GM10847 (cell line): ENCODE measurements around the gene SPATA31C2.
"Not testable (repeated sequence)": the region's sequence is repeated elsewhere in the genome, so short reads cannot be mapped to it uniquely, and the experiment has no call there.

Experiments
- POLR2A ChIP-seq: IDR thresholded peaks from 2 replicates; pipeline ENCODE4 v1.6.1; 2011; ENCODE audit not compliant: insufficient read length; ENCODE audit errors: extremely low read depth

The SPATA31C2 gene

DNA sequence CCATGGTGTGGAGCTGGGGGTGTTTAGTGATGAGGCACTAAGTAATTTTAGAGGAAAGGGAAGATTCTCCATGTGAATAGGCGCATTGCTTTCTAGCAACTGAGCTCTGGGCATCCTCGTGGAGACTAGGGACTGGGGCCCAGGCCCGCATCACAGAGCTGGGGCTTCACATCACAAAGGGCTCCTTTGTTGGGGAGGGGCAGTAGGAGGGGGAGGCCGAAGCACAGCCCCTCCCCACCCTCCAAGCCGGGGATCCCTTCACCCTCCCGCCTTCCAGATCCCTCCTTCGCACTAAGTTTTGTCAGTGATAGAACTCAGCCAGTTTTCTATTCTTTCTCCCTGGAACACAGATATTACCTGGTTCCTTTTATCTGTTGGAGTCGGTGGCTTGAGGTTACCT lies at the start of gene SPATA31C2:
TSS of gene SPATA31C2 (minus strand) at position 101 of the 400 bp plus-strand sequence. CDS start at position 72, 29 bp downstream.
- TF ChIP-seq POLR2A = not testable (repeated sequence)

DNA sequence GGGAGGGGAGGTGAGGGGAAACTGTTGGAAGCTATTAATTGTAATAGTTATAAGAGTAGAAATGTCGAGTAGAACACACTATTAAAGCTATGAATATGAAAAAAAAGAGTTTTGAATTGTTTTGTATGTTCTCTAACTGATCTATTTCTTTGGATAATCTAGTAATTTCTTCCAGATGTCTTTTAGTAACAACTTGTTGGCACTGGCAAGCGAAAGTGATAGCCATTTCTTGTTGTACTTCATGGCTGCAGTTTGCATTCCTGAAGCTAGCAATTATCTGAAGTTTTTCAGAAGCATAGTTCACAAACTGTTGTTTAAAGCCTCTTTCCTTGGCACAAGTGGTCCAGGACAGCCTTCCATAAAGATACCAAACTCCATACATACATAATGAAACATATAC lies 49.4 kb upstream of the SPATA31C2 start:
- TF ChIP-seq POLR2A = no peak

- TF ChIP-seq POLR2A = no peak
Observed at GRCh38 chr9:88186495-88187110, 48.3 kb upstream of the SPATA31C2 start.

DNA sequence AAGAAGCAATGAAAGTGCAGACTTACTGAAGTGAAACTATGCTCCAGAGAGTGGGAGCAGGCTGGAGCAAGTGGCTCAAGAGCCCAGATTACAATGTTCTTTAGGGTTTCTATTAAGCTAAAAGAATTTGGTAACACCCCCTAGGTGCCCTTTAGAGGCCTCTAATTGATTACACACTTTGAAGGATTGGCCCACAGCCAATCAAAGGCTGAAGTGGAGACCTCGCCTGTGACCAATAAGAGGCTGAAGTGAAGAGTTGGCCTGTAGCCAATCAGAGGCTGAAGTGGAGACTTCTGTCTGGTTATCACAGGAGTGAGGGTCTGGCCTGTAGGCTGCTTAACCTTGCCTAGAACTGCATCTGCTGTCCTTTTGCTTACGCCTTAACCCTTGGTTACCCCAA lies 46.7 kb upstream of the SPATA31C2 start:
- TF ChIP-seq POLR2A = no peak

DNA sequence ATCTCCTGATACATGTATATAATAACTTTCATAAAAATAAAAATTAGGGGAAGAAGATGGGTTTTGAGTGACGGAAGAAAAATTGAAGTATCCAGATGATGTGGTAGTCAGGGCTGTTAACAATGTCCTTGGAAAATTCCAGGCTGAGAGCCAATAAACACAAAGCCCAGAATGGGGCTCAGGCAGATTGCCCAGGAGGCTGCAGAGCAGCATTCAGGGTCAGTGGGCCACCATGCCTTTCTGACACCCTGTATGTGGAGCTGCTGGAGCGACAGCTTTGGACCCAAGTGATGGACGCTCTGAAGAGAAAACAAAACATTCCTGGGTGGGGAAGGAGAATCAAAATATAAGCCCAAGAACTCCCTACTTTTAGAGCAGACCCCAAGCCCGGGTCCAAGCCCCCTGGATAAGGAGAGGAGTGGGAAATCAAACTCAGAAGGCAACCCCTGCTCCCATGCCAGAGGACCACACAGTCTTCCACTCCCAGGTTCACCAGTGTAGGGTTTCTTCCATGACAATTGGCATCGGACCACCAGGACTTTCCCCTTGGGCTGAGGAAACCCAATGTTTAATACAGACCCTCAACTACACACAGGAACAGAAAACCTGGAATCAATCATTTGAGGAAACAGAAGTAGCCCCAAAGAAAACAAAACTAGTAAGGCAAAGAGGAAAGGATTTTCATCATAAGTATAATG lies 45.7 kb upstream of the SPATA31C2 start:
- no peak for TF ChIP-seq POLR2A

DNA sequence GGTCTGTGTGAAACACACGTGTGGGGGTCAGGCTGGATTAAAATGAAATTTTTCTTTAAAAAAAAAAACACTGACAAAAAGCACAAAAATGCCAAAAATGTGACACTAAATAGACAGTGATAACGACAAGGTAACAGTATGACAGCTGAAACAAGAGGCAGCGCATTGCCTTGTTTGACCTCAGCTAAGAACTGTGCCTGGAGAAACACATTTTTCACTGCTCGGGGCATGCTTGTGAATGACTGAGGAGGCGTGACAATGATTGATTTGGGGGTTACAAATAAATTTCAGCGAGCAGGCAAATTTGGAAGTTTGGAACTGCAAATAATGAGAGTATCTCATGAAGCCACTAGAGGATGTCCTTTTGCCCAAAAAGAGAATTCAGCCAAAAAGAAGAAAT lies 44.2 kb upstream of the SPATA31C2 start:
- no peak for TF ChIP-seq POLR2A

DNA sequence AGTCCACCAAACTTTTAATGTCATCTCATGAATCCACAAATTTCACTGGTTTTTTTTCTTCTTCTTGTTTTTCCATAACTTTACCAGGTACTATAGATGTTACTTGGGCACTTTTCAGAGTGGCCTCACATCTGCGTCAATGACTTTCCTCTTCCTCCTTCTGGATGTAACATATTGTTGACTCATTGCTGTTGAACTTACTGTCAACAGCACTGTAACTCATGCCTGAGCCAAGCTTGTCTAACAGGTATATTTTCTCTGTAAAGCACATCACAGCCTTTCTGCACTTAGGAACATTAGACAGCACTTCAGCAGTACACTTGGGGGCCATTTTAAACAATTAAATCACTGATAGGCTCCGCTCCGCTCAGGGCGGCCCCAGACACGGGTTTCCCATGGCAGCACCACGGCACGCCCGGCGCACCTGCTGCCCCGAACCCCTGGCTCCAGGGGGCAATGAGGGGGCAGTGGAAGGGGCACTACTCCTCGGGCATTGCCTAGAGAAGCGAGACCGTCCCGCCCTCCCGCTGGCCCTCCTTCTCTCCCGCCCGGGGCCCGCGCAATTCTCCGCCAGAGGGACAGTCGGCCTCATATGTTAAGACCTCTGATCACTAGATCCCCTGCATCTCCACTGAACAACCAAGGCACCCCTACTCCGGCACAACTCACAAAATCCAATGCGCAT lies 41.9 kb upstream of the SPATA31C2 start:
- TF ChIP-seq POLR2A = no peak

GRCh38 chr9:88179062-88179521 lies 40.8 kb upstream of the SPATA31C2 start:
- TF ChIP-seq POLR2A = no peak

DNA sequence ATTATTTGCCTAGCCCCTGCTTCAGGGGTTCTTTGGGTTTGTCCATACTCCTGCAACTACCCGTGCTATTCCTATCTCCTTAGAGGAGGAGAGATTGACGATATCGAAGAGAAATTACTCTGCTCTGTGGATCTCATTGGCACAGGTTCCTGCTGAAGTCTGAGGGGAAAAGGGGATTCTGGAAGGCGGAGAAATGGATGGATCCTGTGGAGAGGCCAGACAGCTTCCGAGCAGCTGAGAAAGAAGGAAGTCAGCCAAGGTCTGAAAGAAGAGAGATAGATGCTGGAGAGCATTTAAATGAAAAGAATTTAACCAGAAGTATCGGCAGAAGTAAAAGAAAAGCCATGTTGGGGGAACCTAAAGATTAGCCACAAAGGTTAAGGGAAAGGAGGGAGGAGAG lies 40.4 kb upstream of the SPATA31C2 start:
- TF ChIP-seq POLR2A = no peak

DNA sequence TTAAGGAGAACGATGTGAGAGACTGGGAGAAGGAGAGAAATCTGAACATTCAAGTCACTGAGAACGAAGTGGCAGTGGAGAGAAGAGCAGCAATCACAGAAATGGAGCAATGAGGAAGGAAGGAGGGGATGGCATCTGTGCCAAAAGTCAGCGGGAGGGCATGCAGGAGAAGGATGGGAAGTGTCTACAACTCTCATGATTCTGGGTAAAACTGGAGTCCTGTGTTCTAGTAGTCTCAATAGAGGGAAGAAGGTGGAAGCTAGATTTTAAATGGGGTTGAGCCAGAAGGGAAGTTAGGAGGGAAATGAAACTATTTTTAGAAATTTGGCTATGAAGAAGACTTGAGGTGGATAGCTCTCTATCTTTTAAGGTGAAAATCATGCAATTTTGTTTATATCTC lies 39.1 kb upstream of the SPATA31C2 start:
- TF ChIP-seq POLR2A = no peak

- no peak for TF ChIP-seq POLR2A
Observed at GRCh38 chr9:88174324-88174723, 36.0 kb upstream of the SPATA31C2 start.

- TF ChIP-seq POLR2A = no peak
Observed at GRCh38 chr9:88173378-88173999, 35.2 kb upstream of the SPATA31C2 start.

- TF ChIP-seq POLR2A = no peak
Observed at GRCh38 chr9:88169700-88170099, 31.4 kb upstream of the SPATA31C2 start.

DNA sequence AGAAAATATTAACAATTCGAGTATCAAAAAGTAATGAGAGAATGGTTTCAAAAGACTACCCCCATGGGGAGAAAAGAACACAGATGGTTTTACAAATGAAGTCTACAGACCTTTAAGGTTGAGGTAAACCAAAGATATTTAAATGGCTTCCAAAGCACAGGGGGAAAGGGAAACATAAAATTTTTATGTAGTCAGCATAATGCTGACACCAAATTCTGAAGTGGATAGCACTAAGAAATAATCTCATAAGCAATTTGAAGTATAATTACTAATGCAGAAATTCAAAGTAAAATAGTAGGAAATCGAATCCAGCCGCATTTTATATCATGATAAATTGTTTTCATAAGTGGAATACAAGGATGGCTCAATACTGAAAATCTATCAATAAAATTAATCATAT lies 30.3 kb upstream of the SPATA31C2 start:
- no peak for TF ChIP-seq POLR2A

- no peak for TF ChIP-seq POLR2A
Observed at GRCh38 chr9:88166660-88167059, 28.4 kb upstream of the SPATA31C2 start.

DNA sequence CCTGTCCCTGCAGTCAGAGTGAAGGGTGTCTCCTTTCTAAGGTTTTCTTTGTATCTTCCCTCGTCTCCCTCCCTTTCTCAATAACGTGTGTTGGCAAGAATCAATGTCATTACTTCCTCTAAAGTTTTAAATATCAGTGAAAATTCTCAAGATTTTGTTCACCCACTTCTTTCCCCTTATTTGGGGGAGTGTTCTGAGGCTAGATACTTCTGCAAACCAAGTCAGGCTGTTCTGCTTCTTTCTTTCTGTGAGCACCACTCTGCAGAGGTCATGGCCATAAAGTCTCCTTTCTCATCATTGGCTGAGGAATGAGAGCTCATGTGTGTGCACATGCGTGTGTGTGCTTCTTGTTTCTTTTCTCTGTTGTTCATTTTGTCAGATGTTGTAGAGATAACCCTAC lies 26.6 kb upstream of the SPATA31C2 start:
- no peak for TF ChIP-seq POLR2A

DNA sequence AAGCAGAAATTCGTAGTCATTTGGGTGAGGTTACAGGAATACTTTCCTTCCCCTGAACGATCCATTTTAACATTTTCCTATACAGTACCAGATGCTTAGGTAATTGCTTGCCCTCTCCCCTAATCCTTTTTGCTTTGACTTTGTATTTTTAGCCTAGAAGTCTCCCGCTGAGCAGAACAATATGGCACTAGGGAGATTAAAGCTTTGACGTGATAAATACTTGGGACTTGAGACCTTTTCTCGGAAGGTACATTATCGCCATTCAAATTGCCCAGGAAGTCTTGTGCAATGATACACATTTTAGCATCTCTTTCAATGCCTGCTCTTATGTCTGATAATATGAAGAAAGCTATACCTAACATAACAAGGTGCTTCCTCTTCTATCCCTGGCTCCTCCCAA lies 22.9 kb upstream of the SPATA31C2 start:
- no peak for TF ChIP-seq POLR2A
